CD4-positive, CD25-positive, alpha-beta regulatory T cell (primary cell): ENCODE measurements around the gene SSPN. TPM values are rescaled to one million over a fixed set of nuclear protein-coding genes. Genes with fewer than 3 reads are reported as not detected.
A peak's percentile ranks its signal among the peaks of the same experiment; 100 is the strongest.

Experiments
- ATAC-seq, 2 donors: fragments of 150-1000 bp; cut with Tn5 transposase; one replicate each; pipeline ENCODE4 v1.10.0; 2021; ENCODE audit warnings: low read depth in 2 of 2, moderate number of reproducible peaks in 2 of 2, moderate library complexity in 1 of 2
- DNase-seq, 3 donors: peaks; one replicate each; pipeline versions ENCODE4 v3.0.0 to v3.0.0-alpha.2; 2012 to 2022; ENCODE audit warnings: mixed read lengths in 1 of 3
- H3K27ac ChIP-seq: one replicate; pipeline ENCODE4 v1.7.0; 2013; ENCODE audit warnings: mild to moderate bottlenecking, low read length; ENCODE audit not compliant: insufficient read depth, poor library complexity, severe bottlenecking
- H3K27me3 ChIP-seq: one replicate; pipeline ENCODE4 v1.7.0; 2013; ENCODE audit warnings: low read length; ENCODE audit not compliant: control insufficient read depth, insufficient read depth
- H3K36me3 ChIP-seq: one replicate; pipeline ENCODE4 v1.7.0; 2013; ENCODE audit warnings: mild to moderate bottlenecking, low read length, moderate library complexity; ENCODE audit not compliant: control insufficient read depth, insufficient read depth
- H3K4me1 ChIP-seq: 2 replicates; pipeline ENCODE4 v1.7.0; 2013; ENCODE audit warnings: mild to moderate bottlenecking, low read length; ENCODE audit not compliant: insufficient read depth, control insufficient read depth, poor library complexity, severe bottlenecking
- H3K4me3 ChIP-seq: one replicate; pipeline ENCODE4 v1.7.0; 2013; ENCODE audit warnings: low read depth, mild to moderate bottlenecking, low read length, moderate library complexity
- H3K9me3 ChIP-seq, 2 experiments: 1 replicate in 1 of 2; 2 replicates in 1 of 2; pipeline ENCODE4 v1.7.0; 2013; ENCODE audit warnings: low read length in 2 of 2, mild to moderate bottlenecking in 1 of 2, moderate library complexity in 1 of 2; ENCODE audit not compliant: control insufficient read depth in 2 of 2
- H3K27ac Mint-ChIP-seq, 3 donors: one replicate each; pipeline ENCODE4 v1.8.0; 2020 to 2022; ENCODE audit warnings: mild to moderate bottlenecking in 3 of 3, mixed read lengths in 3 of 3, moderate library complexity in 2 of 3
- H3K27me3 Mint-ChIP-seq: one replicate; pipeline ENCODE4 v1.8.0; 2022; ENCODE audit warnings: mild to moderate bottlenecking, mixed read lengths
- H3K36me3 Mint-ChIP-seq: one replicate; pipeline ENCODE4 v1.8.0; 2020; ENCODE audit warnings: mixed read lengths
- H3K4me1 Mint-ChIP-seq, 4 donors: one replicate each; pipeline ENCODE4 v1.8.0; 2020 to 2022; ENCODE audit warnings: mixed read lengths in 4 of 4, mild to moderate bottlenecking in 1 of 4
- H3K4me3 Mint-ChIP-seq, 4 donors: one replicate each; pipeline ENCODE4 v1.8.0; 2020 to 2022; ENCODE audit warnings: mild to moderate bottlenecking in 4 of 4, mixed read lengths in 4 of 4, moderate library complexity in 3 of 4
- H3K9me3 Mint-ChIP-seq, 7 donors: one replicate each; pipeline ENCODE4 v1.8.0; 2020 to 2022; ENCODE audit warnings: mixed read lengths in 7 of 7, mild to moderate bottlenecking in 3 of 7, moderate library complexity in 2 of 7
- polyA plus RNA-seq, 4 donors: library from polyadenylated mRNA; unstranded; fragments of 300-500 nt; fragmentation: Illumina TruSeq; gene quantifications; one replicate each; pipeline ENCODE4 v1.2.3, GENCODE V29; 2021
- total RNA-seq: library from RNA; stranded (reverse); gene quantifications from one replicate; pipeline ENCODE4 v1.2.3, GENCODE V29; 2022

SSPN gene
- total and polyA plus RNA-seq, 5 donors from 2014 or later, result not detected

- ATAC-seq (no peak), DNase-seq (no peak)
- no peaks in the 10 kb centered on the region for H3K4me1 Mint-ChIP-seq
- H3K9me3 Mint-ChIP-seq, result peaks cover 0 to 3% (median 0%) of the 10 kb centered on the region in 7 donors
- H3K27ac Mint-ChIP-seq, result no peak overlapping the region
- Histone ChIP-seq H3K4me1 (no peaks in the 10 kb centered on the region), H3K9me3 (no peaks in the 10 kb centered on the region), H3K4me3 (no peak overlapping the region), H3K27ac (no peak overlapping the region), H3K27me3 (peaks cover 10% of the 10 kb centered on the region), H3K36me3 (no peaks in the 10 kb centered on the region)
- no peaks in the 10 kb centered on the region for H3K36me3 Mint-ChIP-seq
- no peak overlapping the region for H3K4me3 Mint-ChIP-seq
- H3K27me3 Mint-ChIP-seq, result peaks cover 42% of the 10 kb centered on the region
Measured at GRCh38 chr12:26188641-26189040, 6.7 kb upstream of the SSPN start.

GRCh38 chr12:26192142-26192541 is 3.2 kb upstream of the SSPN start:
- Histone ChIP-seq H3K36me3 (no peaks in the 10 kb centered on the region), H3K9me3 (no peaks in the 10 kb centered on the region), H3K4me1 (no peaks in the 10 kb centered on the region), H3K27me3 (peaks cover 25% of the 10 kb centered on the region), H3K27ac (no peak overlapping the region), H3K4me3 (no peak overlapping the region)
- no peak overlapping the region for H3K27ac Mint-ChIP-seq
- H3K4me1 Mint-ChIP-seq, result peaks cover 0 to 8% (median 0%) of the 10 kb centered on the region in 4 donors
- H3K4me3 Mint-ChIP-seq, result no peak overlapping the region
- no peak for ATAC-seq
- H3K36me3 Mint-ChIP-seq, result no peaks in the 10 kb centered on the region
- H3K9me3 Mint-ChIP-seq, result peaks cover 0 to 3% (median 0%) of the 10 kb centered on the region in 7 donors
- H3K27me3 Mint-ChIP-seq, result peaks cover 54% of the 10 kb centered on the region
- no peak for DNase-seq

GRCh38 chr12:26193539-26193938 is 1.8 kb upstream of the SSPN start:
- no peak for DNase-seq
- Mint-ChIP-seq H3K27ac (no peak overlapping the region), H3K36me3 (no peaks in the 10 kb centered on the region), H3K27me3 (peaks cover 61% of the 10 kb centered on the region), H3K4me1 (peaks cover 0 to 8% (median 0%) of the 10 kb centered on the region in 4 donors), H3K9me3 (no peaks in the 10 kb centered on the region), H3K4me3 (no peak overlapping the region)
- Histone ChIP-seq H3K4me3 (no peak overlapping the region), H3K9me3 (no peaks in the 10 kb centered on the region), H3K36me3 (no peaks in the 10 kb centered on the region), H3K4me1 (no peaks in the 10 kb centered on the region), H3K27me3 (peaks cover 25% of the 10 kb centered on the region), H3K27ac (no peak overlapping the region)
- no peak for ATAC-seq

GRCh38 chr12:26195641-26196420 is 458 bp downstream of the SSPN start:
- ATAC-seq, result peak in 1 of 2 donors; percentile 40
- no peak for DNase-seq
- no peaks in the 10 kb centered on the region for H3K36me3 Mint-ChIP-seq
- H3K4me1 Mint-ChIP-seq, result peaks cover 0 to 8% (median 0%) of the 10 kb centered on the region in 4 donors
- H3K27ac ChIP-seq, result no peak overlapping the region
- H3K4me1 ChIP-seq, result no peaks in the 10 kb centered on the region
- H3K27me3 ChIP-seq, result peaks cover 25% of the 10 kb centered on the region
- peak overlapping the region in 2 of 4 donors; percentile 48 to 49 for H3K4me3 Mint-ChIP-seq
- no peaks in the 10 kb centered on the region for H3K9me3 Mint-ChIP-seq
- H3K9me3 ChIP-seq, result no peaks in the 10 kb centered on the region
- no peak overlapping the region for H3K4me3 ChIP-seq
- no peaks in the 10 kb centered on the region for H3K36me3 ChIP-seq
- peaks cover 53% of the 10 kb centered on the region for H3K27me3 Mint-ChIP-seq
- H3K27ac Mint-ChIP-seq, result no peak overlapping the region

GRCh38 chr12:26196421-26196716 is 996 bp downstream of the SSPN start:
- DNase-seq (no peak), ATAC-seq (no peak)
- H3K9me3 Mint-ChIP-seq, result no peaks in the 10 kb centered on the region
- no peak overlapping the region for H3K4me3 ChIP-seq
- H3K4me1 ChIP-seq, result no peaks in the 10 kb centered on the region
- H3K27me3 Mint-ChIP-seq, result peaks cover 53% of the 10 kb centered on the region
- no peaks in the 10 kb centered on the region for H3K9me3 ChIP-seq
- no peaks in the 10 kb centered on the region for H3K36me3 Mint-ChIP-seq
- no peak overlapping the region for H3K27ac ChIP-seq
- peaks cover 22% of the 10 kb centered on the region for H3K27me3 ChIP-seq
- peak overlapping the region in 1 of 4 donors; percentile 61 for H3K4me3 Mint-ChIP-seq
- H3K27ac Mint-ChIP-seq, result no peak overlapping the region
- peaks cover 0 to 8% (median 0%) of the 10 kb centered on the region in 4 donors for H3K4me1 Mint-ChIP-seq
- H3K36me3 ChIP-seq, result no peaks in the 10 kb centered on the region

GRCh38 chr12:26197832-26198231 is 2.5 kb downstream of the SSPN start:
- ATAC-seq (no peak), DNase-seq (no peak)
- peaks cover 45% of the 10 kb centered on the region for H3K27me3 Mint-ChIP-seq
- no peak overlapping the region for H3K27ac ChIP-seq
- peaks cover 0 to 3% (median 0%) of the 10 kb centered on the region in 7 donors for H3K9me3 Mint-ChIP-seq
- no peak overlapping the region for H3K27ac Mint-ChIP-seq
- H3K36me3 Mint-ChIP-seq, result no peaks in the 10 kb centered on the region
- H3K4me3 ChIP-seq, result no peak overlapping the region
- H3K9me3 ChIP-seq, result no peaks in the 10 kb centered on the region
- no peak overlapping the region for H3K4me3 Mint-ChIP-seq
- H3K27me3 ChIP-seq, result peaks cover 22% of the 10 kb centered on the region
- H3K36me3 ChIP-seq, result no peaks in the 10 kb centered on the region
- peaks cover 0 to 8% (median 0%) of the 10 kb centered on the region in 4 donors for H3K4me1 Mint-ChIP-seq
- H3K4me1 ChIP-seq, result no peaks in the 10 kb centered on the region

- Mint-ChIP-seq H3K9me3 (peaks cover 0 to 3% (median 0%) of the 10 kb centered on the region in 7 donors), H3K27me3 (peaks cover 36% of the 10 kb centered on the region), H3K27ac (no peak overlapping the region), H3K36me3 (no peaks in the 10 kb centered on the region), H3K4me3 (no peak overlapping the region), H3K4me1 (peaks cover 0 to 8% (median 0%) of the 10 kb centered on the region in 4 donors)
- no peak for DNase-seq
- peaks cover 19% of the 10 kb centered on the region for H3K27me3 ChIP-seq
- no peak overlapping the region for H3K4me3 ChIP-seq
- H3K27ac ChIP-seq, result no peak overlapping the region
- no peaks in the 10 kb centered on the region for H3K4me1 ChIP-seq
- H3K9me3 ChIP-seq, result no peaks in the 10 kb centered on the region
- ATAC-seq, result no peak
- H3K36me3 ChIP-seq, result no peaks in the 10 kb centered on the region
Measured at GRCh38 chr12:26198742-26199141, 3.4 kb downstream of the SSPN start.

- DNase-seq (no peak), ATAC-seq (no peak)
- no peaks in the 10 kb centered on the region for H3K4me1 ChIP-seq
- H3K27me3 Mint-ChIP-seq, result peaks cover 17% of the 10 kb centered on the region
- no peaks in the 10 kb centered on the region for H3K36me3 Mint-ChIP-seq
- no peaks in the 10 kb centered on the region for H3K4me1 Mint-ChIP-seq
- peaks cover 0 to 3% (median 0%) of the 10 kb centered on the region in 7 donors for H3K9me3 Mint-ChIP-seq
- H3K27me3 ChIP-seq, result peaks cover 6% of the 10 kb centered on the region
- H3K4me3 Mint-ChIP-seq, result no peak overlapping the region
- no peaks in the 10 kb centered on the region for H3K9me3 ChIP-seq
- H3K27ac ChIP-seq, result no peak overlapping the region
- no peak overlapping the region for H3K4me3 ChIP-seq
- H3K36me3 ChIP-seq, result no peaks in the 10 kb centered on the region
- H3K27ac Mint-ChIP-seq, result no peak overlapping the region
Measured at GRCh38 chr12:26203167-26203780, 7.9 kb downstream of the SSPN start.
